ENCODE measurements around the gene BMP8A.

DNA sequence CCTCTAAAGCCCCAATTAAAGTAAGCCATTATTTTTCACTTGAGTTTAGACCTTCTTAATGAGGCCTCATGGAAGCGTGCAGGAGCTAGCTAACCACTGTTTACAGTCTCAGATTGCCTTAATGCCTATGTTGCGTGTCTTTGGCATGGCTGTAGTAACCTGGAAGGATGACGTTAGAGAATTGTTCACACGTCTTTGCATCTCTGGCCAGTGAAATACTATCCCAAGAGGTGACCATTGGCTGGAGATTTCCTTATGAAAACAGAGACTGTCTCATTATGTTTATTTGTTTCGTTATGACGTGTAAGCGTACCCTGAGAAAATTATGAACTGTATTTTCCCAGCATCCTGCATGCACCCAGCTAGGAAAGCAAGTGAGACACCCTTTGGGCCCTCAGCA lies 18.6 kb upstream of the BMP8A start:
- TF ChIP-seq EZH2phosphoT487 (conservative IDR thresholded peaks at IDR 0.05; ENCODE audit: low read length), result no peak
- TF ChIP-seq, protein P1, sequence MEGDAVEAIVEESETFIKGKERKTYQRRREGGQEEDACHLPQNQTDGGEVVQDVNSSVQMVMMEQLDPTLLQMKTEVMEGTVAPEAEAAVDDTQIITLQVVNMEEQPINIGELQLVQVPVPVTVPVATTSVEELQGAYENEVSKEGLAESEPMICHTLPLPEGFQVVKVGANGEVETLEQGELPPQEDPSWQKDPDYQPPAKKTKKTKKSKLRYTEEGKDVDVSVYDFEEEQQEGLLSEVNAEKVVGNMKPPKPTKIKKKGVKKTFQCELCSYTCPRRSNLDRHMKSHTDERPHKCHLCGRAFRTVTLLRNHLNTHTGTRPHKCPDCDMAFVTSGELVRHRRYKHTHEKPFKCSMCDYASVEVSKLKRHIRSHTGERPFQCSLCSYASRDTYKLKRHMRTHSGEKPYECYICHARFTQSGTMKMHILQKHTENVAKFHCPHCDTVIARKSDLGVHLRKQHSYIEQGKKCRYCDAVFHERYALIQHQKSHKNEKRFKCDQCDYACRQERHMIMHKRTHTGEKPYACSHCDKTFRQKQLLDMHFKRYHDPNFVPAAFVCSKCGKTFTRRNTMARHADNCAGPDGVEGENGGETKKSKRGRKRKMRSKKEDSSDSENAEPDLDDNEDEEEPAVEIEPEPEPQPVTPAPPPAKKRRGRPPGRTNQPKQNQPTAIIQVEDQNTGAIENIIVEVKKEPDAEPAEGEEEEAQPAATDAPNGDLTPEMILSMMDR (IDR thresholded peaks at IDR 0.05; ENCODE audit: insufficient read depth, low read length, poor library complexity, severe bottlenecking), result no peak
